Measurements from ENCODE around the gene ID2. TPM values are rescaled to one million over a fixed set of nuclear protein-coding genes. Genes with fewer than 3 reads are reported as not detected.

ID2 gene, protein sequence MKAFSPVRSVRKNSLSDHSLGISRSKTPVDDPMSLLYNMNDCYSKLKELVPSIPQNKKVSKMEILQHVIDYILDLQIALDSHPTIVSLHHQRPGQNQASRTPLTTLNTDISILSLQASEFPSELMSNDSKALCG
- 164 and 461 TPM in 2 replicates for total RNA-seq

GRCh38 chr2:8681786-8682692 is at the start of gene ID2:
TSS of gene ID2 (plus strand) at chr2:8682056. CDS start at chr2:8682166, 110 bp downstream.

Other genes with a start within 250 kb of the ID2 start
- gene KIDINS220, start 155.6 kb downstream of the ID2 start, total RNA-seq = 64.0 and 80.2 TPM in 2 replicates